Dermis blood vessel endothelial cell (primary cell): ENCODE data around the gene BMP5. TPM values are rescaled to one million over a fixed set of nuclear protein-coding genes. Genes with fewer than 3 reads are reported as not detected.

ENCODE experiments used
- DNase-seq: peaks from one replicate; pipeline ENCODE4 v3.0.0; 2010
- total RNA-seq: library from RNA; depleted of rRNA; stranded (reverse); fragments of >200 nt; gene quantifications from 2 replicates; pipeline ENCODE4 v1.2.3, GENCODE V29; 2014

BMP5 gene
- total RNA-seq, 1 donor from 2014 or later: not detected

- no peak for DNase-seq
These were observed 5.1 kb downstream of the BMP5 start for GRCh38 chr6:55870181-55870813.

GRCh38 chr6:55869674-55870073 lies 5.7 kb downstream of the BMP5 start:
- no peak for DNase-seq

- DNase-seq: no peak
These were observed 6.5 kb downstream of the BMP5 start for GRCh38 chr6:55868771-55869479.

GRCh38 chr6:55868176-55868575 lies 7.2 kb downstream of the BMP5 start:
- DNase-seq: no peak

- no peak for DNase-seq
These were observed 9.3 kb downstream of the BMP5 start for GRCh38 chr6:55866128-55866527.

GRCh38 chr6:55853008-55854001 lies 22.1 kb downstream of the BMP5 start:
- no peak for DNase-seq

- no peak for DNase-seq
These were observed 34.0 kb downstream of the BMP5 start for GRCh38 chr6:55841341-55841740.

- DNase-seq: no peak
These were observed 36.3 kb downstream of the BMP5 start for GRCh38 chr6:55839080-55839479.

GRCh38 chr6:55836945-55837344 lies 38.4 kb downstream of the BMP5 start:
- DNase-seq: no peak

- no peak for DNase-seq
These were observed 38.9 kb downstream of the BMP5 start for GRCh38 chr6:55836481-55836880.

- no peak for DNase-seq
These were observed 40.2 kb downstream of the BMP5 start for GRCh38 chr6:55835220-55835619.

GRCh38 chr6:55833284-55833683 lies 42.1 kb downstream of the BMP5 start:
- no peak for DNase-seq

GRCh38 chr6:55827818-55828522 lies 47.4 kb downstream of the BMP5 start:
- DNase-seq: no peak

GRCh38 chr6:55826941-55827340 lies 48.4 kb downstream of the BMP5 start:
- DNase-seq: no peak

- peak; percentile 23 for DNase-seq
These were observed 49.9 kb downstream of the BMP5 start for GRCh38 chr6:55825402-55826051.

- no peak for DNase-seq
These were observed 52.6 kb downstream of the BMP5 start for GRCh38 chr6:55822815-55823214.

GRCh38 chr6:55822005-55822404 lies 53.4 kb downstream of the BMP5 start:
- DNase-seq: no peak

- DNase-seq: no peak
These were observed 54.7 kb downstream of the BMP5 start for GRCh38 chr6:55820696-55821095.

- no peak for DNase-seq
These were observed 55.6 kb downstream of the BMP5 start for GRCh38 chr6:55819811-55820210.

GRCh38 chr6:55818482-55818881 lies 56.9 kb downstream of the BMP5 start:
- no peak for DNase-seq

GRCh38 chr6:55812509-55812908 lies 62.9 kb downstream of the BMP5 start:
- no peak for DNase-seq

GRCh38 chr6:55811074-55811473 lies 64.3 kb downstream of the BMP5 start:
- no peak for DNase-seq
